IMR-90 (cell line): ENCODE results near the gene MYO1G. TPM values are rescaled to one million over a fixed set of nuclear protein-coding genes. Genes with fewer than 3 reads are reported as not detected.

Experiments used
- ATAC-seq: fragments of 200-7000 bp; cut with Tn5 transposase; 2 replicates; pipeline ENCODE4 v1.9.1; 2020; ENCODE audit warnings: low read depth, mild to moderate bottlenecking, moderate library complexity
- BruUV-seq: library from RNA; stranded (reverse); fragments of 400-500 nt; replicated peaks from 2 replicates; lab custom pipeline; 2021; lab: Mats Ljungman, UMichigan
- CTCF ChIA-PET: fragments of 300-600 bp; formaldehyde crosslinking; extraction: SDS; loops from one replicate; lab custom pipeline; 2021; ENCODE audit warnings: antibody characterized with exemption; lab: Yijun Ruan, JAX
- POLR2A ChIA-PET: fragments of 300-600 bp; sonication (Branson Sonifier 250); formaldehyde crosslinking; loops from one replicate; lab custom pipeline; 2022; ENCODE audit warnings: antibody characterized with exemption; ENCODE audit not compliant: unreplicated experiment; lab: Charles Lee
- DNase-seq: peaks from one replicate; pipeline ENCODE4 v3.0.0; 2013
- H2AFZ ChIP-seq: replicated peaks from 2 replicates; pipeline ENCODE3; 2013; ENCODE audit warnings: low read length, mild to moderate bottlenecking; ENCODE audit not compliant: poor library complexity
- H2AK5ac ChIP-seq: 2 replicates; pipeline ENCODE4 v1.6.1; 2013; ENCODE audit warnings: low read depth, low read length, inconsistent platforms
- H2AK9ac ChIP-seq: replicated peaks from 2 replicates; pipeline ENCODE3; 2013; ENCODE audit warnings: mild to moderate bottlenecking, low read depth, low read length, moderate library complexity; ENCODE audit not compliant: poor library complexity
- H2BK120ac ChIP-seq: 2 replicates; pipeline ENCODE4 v1.6.1; 2013; ENCODE audit warnings: low read depth, low read length, inconsistent platforms
- H2BK15ac ChIP-seq: 3 replicates; pipeline ENCODE4 v1.6.1; 2013; ENCODE audit warnings: low read depth, low read length, inconsistent platforms
- H2BK20ac ChIP-seq: 2 replicates; pipeline ENCODE4 v1.6.1; 2013; ENCODE audit warnings: low read depth, mild to moderate bottlenecking, inconsistent platforms, low read length, moderate library complexity
- H2BK5ac ChIP-seq: 2 replicates; pipeline ENCODE4 v1.6.1; 2013; ENCODE audit warnings: mild to moderate bottlenecking, low read depth, low read length, inconsistent platforms; ENCODE audit not compliant: poor library complexity, severe bottlenecking
- H3K14ac ChIP-seq: replicated peaks from 2 replicates; pipeline ENCODE4 v1.6.1; 2013; ENCODE audit warnings: low read depth, low read length, inconsistent platforms
- H3K18ac ChIP-seq: 2 replicates; pipeline ENCODE4 v1.6.1; 2013; ENCODE audit warnings: low read depth, low read length, control low read depth
- H3K23ac ChIP-seq: 2 replicates; pipeline ENCODE4 v1.6.1; 2013; ENCODE audit warnings: low read depth, low read length, inconsistent platforms
- H3K27ac ChIP-seq: 2 replicates; pipeline ENCODE4 v1.5.1; 2013; ENCODE audit warnings: mild to moderate bottlenecking, control low read depth, low read length; ENCODE audit not compliant: insufficient read depth
- H3K27me3 ChIP-seq: 2 replicates; pipeline ENCODE4 v1.6.1; 2013; ENCODE audit warnings: low read length; ENCODE audit not compliant: control insufficient read depth, insufficient read depth
- H3K36me3 ChIP-seq: 2 replicates; pipeline ENCODE4 v1.6.1; 2013; ENCODE audit warnings: low read length, mixed read lengths; ENCODE audit not compliant: control insufficient read depth, insufficient read depth
- H3K4ac ChIP-seq: 2 replicates; pipeline ENCODE4 v1.6.1; 2013; ENCODE audit warnings: low read depth, low read length, inconsistent platforms
- H3K4me1 ChIP-seq: 2 replicates; pipeline ENCODE4 v1.6.1; 2013; ENCODE audit warnings: low read length, mixed read lengths; ENCODE audit not compliant: control insufficient read depth, insufficient read depth
- H3K4me2 ChIP-seq: 2 replicates; pipeline ENCODE4 v1.6.1; 2013; ENCODE audit warnings: low read depth, mild to moderate bottlenecking, control low read depth, low read length, moderate library complexity
- H3K4me3 ChIP-seq: 2 replicates; pipeline ENCODE4 v1.5.1; 2013; ENCODE audit warnings: low read depth, mild to moderate bottlenecking, control low read depth, low read length, moderate library complexity; ENCODE audit not compliant: insufficient read depth
- H3K56ac ChIP-seq: 2 replicates; pipeline ENCODE4 v1.6.1; 2013; ENCODE audit warnings: low read length, inconsistent platforms; ENCODE audit not compliant: insufficient read depth; ENCODE audit errors: extremely low read depth
- H3K79me1 ChIP-seq, 2 experiments: 2 replicates each; pipeline ENCODE4 v1.6.1; 2013; ENCODE audit warnings: low read length in 2 of 2, inconsistent platforms in 1 of 2, low read depth in 1 of 2
- H3K9ac ChIP-seq: 2 replicates; pipeline ENCODE4 v1.6.1; 2013; ENCODE audit warnings: low read depth, low read length, control low read depth
- H3K9me1 ChIP-seq: 2 replicates; pipeline ENCODE4 v1.6.1; 2013; ENCODE audit warnings: low read length, inconsistent platforms; ENCODE audit not compliant: insufficient read depth
- H3K9me3 ChIP-seq: 2 replicates; pipeline ENCODE4 v1.6.1; 2013; ENCODE audit warnings: low read length; ENCODE audit not compliant: control insufficient read depth, insufficient read depth
- H4K20me1 ChIP-seq: 2 replicates; pipeline ENCODE4 v1.6.1; 2013; ENCODE audit warnings: low read length, inconsistent platforms; ENCODE audit not compliant: insufficient read depth
- H4K5ac ChIP-seq: 2 replicates; pipeline ENCODE4 v1.6.1; 2013; ENCODE audit warnings: mild to moderate bottlenecking, low read depth, low read length, control low read depth
- H4K8ac ChIP-seq, 2 experiments: 2 replicates each; pipeline ENCODE4 v1.6.1; 2013; ENCODE audit warnings: low read depth in 2 of 2, low read length in 2 of 2, control low read depth in 1 of 2, inconsistent platforms in 1 of 2
- H4K91ac ChIP-seq: 2 replicates; pipeline ENCODE4 v1.6.1; 2013; ENCODE audit warnings: low read depth, low read length, inconsistent platforms; ENCODE audit not compliant: insufficient read depth
- BHLHE40 ChIP-seq: fragments of 150-350 bp; IDR thresholded peaks from 2 replicates; pipeline ENCODE4 v1.6.1; 2016; ENCODE audit warnings: mild to moderate bottlenecking, low read depth, low read length
- CHD1 ChIP-seq: IDR thresholded peaks from 2 replicates; pipeline ENCODE4 v1.6.1; 2012; ENCODE audit warnings: low read depth, low read length, improper control_type of control experiment
- CTCF ChIP-seq: conservative IDR thresholded peaks from 2 replicates; pipeline ENCODE4 v1.5.1; 2012; ENCODE audit warnings: mild to moderate bottlenecking, low read depth, low read length, improper control_type of control experiment
- FOS ChIP-seq: fragments of 150-350 bp; IDR thresholded peaks from 2 replicates; pipeline ENCODE4 v1.6.1; 2016; ENCODE audit warnings: low read depth, low read length
- RCOR1 ChIP-seq: IDR thresholded peaks from 2 replicates; pipeline ENCODE4 v1.6.1; 2012; ENCODE audit warnings: mild to moderate bottlenecking, low read length, improper control_type of control experiment; ENCODE audit not compliant: insufficient replicate concordance
- WGBS, 2 experiments: methylation state at CpG; one replicate each; pipeline versions ENCODE4 v1.1.5 to v1.1.7; 2013; ENCODE audit warnings: missing lambda C conversion rate in 2 of 2; ENCODE audit not compliant: insufficient read length in 1 of 2; ENCODE audit errors: extremely low coverage in 2 of 2; 5-methylcytosine and 5-hydroxymethylcytosine counted together
- dilution Hi-C: fragments of 300-500 bp; cut with HindIII; formaldehyde crosslinking; loops from one replicate; pipeline ENCODE4 v1.14.3; 2018; ENCODE audit warnings: low sequenced_read_pairs; ENCODE audit not compliant: unreplicated experiment
- in situ Hi-C: fragments of 300-500 bp; cut with MboI; formaldehyde crosslinking; loops from 3 replicates; pipeline ENCODE4 v1.14.3; 2019; ENCODE audit warnings: low sequenced_read_pairs, inconsistent platforms, mixed read lengths
- intact Hi-C: fragments of 100-400 bp; cut with micrococcal nuclease; formaldehyde crosslinking; loops from 2 replicates; pipeline ENCODE4 v1.10.0; 2022
- polyA plus RNA-seq, 3 experiments: library from polyadenylated mRNA; depleted of rRNA; stranded (reverse); fragments of >200 nt; gene quantifications; 2 replicates each; pipeline ENCODE4 v1.2.3, GENCODE V29; 2012; ENCODE audit warnings: low replicate concordance in 1 of 3
- total RNA-seq: library from RNA; depleted of rRNA; stranded (reverse); fragments of >200 nt; gene quantifications from 2 replicates; pipeline ENCODE4 v1.2.3, GENCODE V29; 2012

Gene MYO1G
- total and polyA plus RNA-seq, 2 of the 4 experiments (the other 2 are of a cell fraction): under 0.01 to 0.02 TPM

DNA sequence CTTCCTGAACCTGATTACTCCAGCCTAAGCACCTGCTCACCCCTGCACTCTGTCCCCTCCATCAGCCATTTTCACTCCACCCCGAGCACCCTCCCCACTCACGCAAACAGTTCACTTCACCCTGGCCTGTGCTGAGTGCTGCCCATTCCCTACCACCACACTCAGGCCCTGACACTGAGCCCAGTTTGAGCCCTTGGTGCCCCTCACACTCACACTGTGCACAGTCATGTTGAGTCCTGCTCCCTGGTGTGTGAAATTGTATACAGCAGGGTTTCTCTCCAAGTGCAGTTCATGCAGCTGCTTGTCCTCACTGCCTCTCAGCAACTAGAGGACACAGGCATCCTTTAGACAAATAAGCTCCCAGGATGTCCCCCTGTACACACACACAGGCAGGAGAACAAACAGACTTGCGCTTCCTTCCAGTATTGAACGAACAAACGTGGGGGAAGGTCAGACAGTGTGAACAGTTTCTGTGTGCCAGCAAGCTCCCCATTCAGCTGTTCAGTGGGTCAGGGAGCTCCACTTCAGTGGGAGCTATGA lies 6.8 kb downstream of the MYO1G start:
- DNase-seq (no peak), ATAC-seq (no peak; the same call in 1 of the 2 replicates)
- Histone ChIP-seq H3K36me3 (no peaks in the 10 kb centered on the region), H4K5ac (no peak overlapping the region), H3K9ac (no peak overlapping the region), H3K18ac (no peak overlapping the region), H3K4me2 (no peak overlapping the region), H3K4me1 (no peaks in the 10 kb centered on the region), H2AK5ac (no peak overlapping the region), H2BK15ac (no peak overlapping the region), H2AFZ (no peak overlapping the region), H3K56ac (no peak overlapping the region), H2BK120ac (no peak overlapping the region), H3K14ac (no peak overlapping the region), H3K9me3 (no peaks in the 10 kb centered on the region), H3K4ac (no peak overlapping the region), H3K27ac (no peak overlapping the region), H2AK9ac (no peak overlapping the region), H4K91ac (no peak overlapping the region), H3K79me1 (no peaks in the 10 kb centered on the region), H3K27me3 (peaks cover 7% of the 10 kb centered on the region; the same call in 1 of the 2 replicates), H3K23ac (no peak overlapping the region), H4K20me1 (no peaks in the 10 kb centered on the region), H2BK5ac (no peak overlapping the region), H3K9me1 (0 out of 2 replicates have a peak, but pooled peaks cover under 1% of the 10 kb centered on the region), H4K8ac (no peak overlapping the region), H3K4me3 (no peak overlapping the region), H2BK20ac (no peak overlapping the region)
- POLR2A ChIA-PET: interaction anchor here (0.5 kb wide), 1 partner anchor 175 kb away, joined by 3 read pairs; no protein-coding TSS in a partner anchor
- no TSS peak for BruUV-seq
- in situ Hi-C loops (no loop called here), intact Hi-C loops (loop anchor here (2.0 kb wide), 1 partner anchor 165 kb away; no protein-coding TSS in a partner anchor), dilution Hi-C loops (no loop called here)
- no peak for TF ChIP-seq CTCF
- TF ChIP-seq CHD1: no peak
- TF ChIP-seq RCOR1: no peak
- TF ChIP-seq BHLHE40: no peak
- no peak for TF ChIP-seq FOS
- 100% methylated on average over 2 of the region's 5 CpGs; no CpG with 5 or more reads in 1 of the 2 experiments for WGBS, 2 experiments
- CTCF ChIA-PET: interaction anchor here (1.1 to 3.2 kb wide), 2 partner anchors 10 to 164 kb away, joined by 3 to 31 read pairs; no protein-coding TSS in a partner anchor
